Fibroblast of skin of back (primary cell): ENCODE data around the gene FAM187B.
A peak's percentile ranks its signal among the peaks of the same experiment; 100 is the strongest.
"Not testable (repeated sequence)": the region's sequence is repeated elsewhere in the genome, so short reads cannot be mapped to it uniquely, and the experiment has no call there.

ENCODE experiments used
- DNase-seq: peaks from one replicate; pipeline ENCODE4 v3.0.0-alpha.2; 2013

Gene FAM187B

GRCh38 chr19:35232912-35233311, 4.4 kb upstream of the FAM187B start:
- no peak for DNase-seq

- DNase-seq = no peak
Observed at GRCh38 chr19:35231956-35232645, 3.6 kb upstream of the FAM187B start.

GRCh38 chr19:35229601-35230000, 1.1 kb upstream of the FAM187B start:
- DNase-seq = no peak

- DNase-seq = no peak
Observed at GRCh38 chr19:35226748-35227147, 1.8 kb downstream of the FAM187B start.

GRCh38 chr19:35225951-35226350, 2.6 kb downstream of the FAM187B start:
- no peak for DNase-seq

- no peak for DNase-seq
Observed at GRCh38 chr19:35224681-35225571, 3.6 kb downstream of the FAM187B start.

GRCh38 chr19:35223862-35224505, 4.6 kb downstream of the FAM187B start:
- no peak for DNase-seq

GRCh38 chr19:35223084-35223790, 5.3 kb downstream of the FAM187B start:
- DNase-seq = no peak

- no peak for DNase-seq
Observed at GRCh38 chr19:35222373-35223015, 6.0 kb downstream of the FAM187B start.

GRCh38 chr19:35220973-35221590, 7.5 kb downstream of the FAM187B start:
- DNase-seq = not testable (repeated sequence)

- DNase-seq = no peak
Observed at GRCh38 chr19:35220315-35220921, 8.1 kb downstream of the FAM187B start.

- no peak for DNase-seq
Observed at GRCh38 chr19:35219008-35219407, 9.5 kb downstream of the FAM187B start.

GRCh38 chr19:35217649-35217990, 10.9 kb downstream of the FAM187B start:
- DNase-seq = no peak

- DNase-seq = no peak
Observed at GRCh38 chr19:35216833-35217648, 11.5 kb downstream of the FAM187B start.

- no peak for DNase-seq
Observed at GRCh38 chr19:35216016-35216832, 12.3 kb downstream of the FAM187B start.

- no peak for DNase-seq
Observed at GRCh38 chr19:35214766-35215422, 13.6 kb downstream of the FAM187B start.

GRCh38 chr19:35213663-35214632, 14.6 kb downstream of the FAM187B start:
- peak; percentile 76 for DNase-seq

GRCh38 chr19:35212241-35212640, 16.3 kb downstream of the FAM187B start:
- no peak for DNase-seq
